Epithelial cell of esophagus (primary cell): ENCODE results near the gene PARP8.

ENCODE experiments used
- DNase-seq: peaks from one replicate; pipeline ENCODE4 v3.0.0; 2010; ENCODE audit warnings: low read depth
- H3K4me3 ChIP-seq: 2 replicates; pipeline ENCODE4 v1.5.1; 2011; ENCODE audit warnings: mild to moderate bottlenecking, low read length, control low read depth
- TF ChIP-seq, protein P1 (sequence below): IDR thresholded peaks from 2 replicates; pipeline ENCODE4 v1.5.1; 2011; ENCODE audit warnings: low read depth, mild to moderate bottlenecking, low read length, control low read depth, inconsistent platforms; ENCODE audit not compliant: insufficient read depth; ENCODE audit errors: missing control alignments

Gene PARP8

DNA sequence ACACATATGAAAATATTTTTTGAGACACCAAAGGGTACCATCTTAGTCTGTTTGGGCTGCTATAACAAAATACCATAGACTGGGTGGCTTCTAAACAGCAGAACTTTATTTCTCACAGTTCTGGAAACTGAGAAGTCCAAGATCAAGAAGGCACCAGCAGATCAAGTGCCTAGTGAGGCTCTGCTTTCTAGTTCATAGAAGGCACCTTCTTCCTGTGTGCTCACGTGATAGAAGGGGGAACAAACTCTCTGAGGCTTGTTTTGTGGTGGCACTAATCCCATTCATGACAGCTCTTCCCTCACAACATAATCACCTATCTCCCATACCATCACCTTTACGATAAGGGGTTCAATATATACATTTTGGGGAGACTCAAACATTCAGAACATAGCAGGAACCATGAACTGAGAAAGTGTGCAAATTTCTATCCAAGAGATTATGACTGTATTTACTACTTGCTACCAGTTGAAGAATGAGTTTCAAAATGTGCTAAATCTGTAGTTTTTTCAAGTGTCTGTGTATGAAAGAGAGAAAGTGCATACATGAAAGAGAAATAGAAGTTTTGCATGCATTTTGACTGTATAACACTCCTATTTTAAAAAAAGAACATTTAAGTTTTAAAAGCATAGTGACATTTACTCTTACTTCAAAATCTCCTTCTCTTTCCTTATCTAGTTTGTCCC lies 207.3 kb downstream of the PARP8 start:
- H3K4me3 ChIP-seq = no peak overlapping the region
- DNase-seq = no peak
- TF ChIP-seq, protein P1, sequence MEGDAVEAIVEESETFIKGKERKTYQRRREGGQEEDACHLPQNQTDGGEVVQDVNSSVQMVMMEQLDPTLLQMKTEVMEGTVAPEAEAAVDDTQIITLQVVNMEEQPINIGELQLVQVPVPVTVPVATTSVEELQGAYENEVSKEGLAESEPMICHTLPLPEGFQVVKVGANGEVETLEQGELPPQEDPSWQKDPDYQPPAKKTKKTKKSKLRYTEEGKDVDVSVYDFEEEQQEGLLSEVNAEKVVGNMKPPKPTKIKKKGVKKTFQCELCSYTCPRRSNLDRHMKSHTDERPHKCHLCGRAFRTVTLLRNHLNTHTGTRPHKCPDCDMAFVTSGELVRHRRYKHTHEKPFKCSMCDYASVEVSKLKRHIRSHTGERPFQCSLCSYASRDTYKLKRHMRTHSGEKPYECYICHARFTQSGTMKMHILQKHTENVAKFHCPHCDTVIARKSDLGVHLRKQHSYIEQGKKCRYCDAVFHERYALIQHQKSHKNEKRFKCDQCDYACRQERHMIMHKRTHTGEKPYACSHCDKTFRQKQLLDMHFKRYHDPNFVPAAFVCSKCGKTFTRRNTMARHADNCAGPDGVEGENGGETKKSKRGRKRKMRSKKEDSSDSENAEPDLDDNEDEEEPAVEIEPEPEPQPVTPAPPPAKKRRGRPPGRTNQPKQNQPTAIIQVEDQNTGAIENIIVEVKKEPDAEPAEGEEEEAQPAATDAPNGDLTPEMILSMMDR = no peak

DNA sequence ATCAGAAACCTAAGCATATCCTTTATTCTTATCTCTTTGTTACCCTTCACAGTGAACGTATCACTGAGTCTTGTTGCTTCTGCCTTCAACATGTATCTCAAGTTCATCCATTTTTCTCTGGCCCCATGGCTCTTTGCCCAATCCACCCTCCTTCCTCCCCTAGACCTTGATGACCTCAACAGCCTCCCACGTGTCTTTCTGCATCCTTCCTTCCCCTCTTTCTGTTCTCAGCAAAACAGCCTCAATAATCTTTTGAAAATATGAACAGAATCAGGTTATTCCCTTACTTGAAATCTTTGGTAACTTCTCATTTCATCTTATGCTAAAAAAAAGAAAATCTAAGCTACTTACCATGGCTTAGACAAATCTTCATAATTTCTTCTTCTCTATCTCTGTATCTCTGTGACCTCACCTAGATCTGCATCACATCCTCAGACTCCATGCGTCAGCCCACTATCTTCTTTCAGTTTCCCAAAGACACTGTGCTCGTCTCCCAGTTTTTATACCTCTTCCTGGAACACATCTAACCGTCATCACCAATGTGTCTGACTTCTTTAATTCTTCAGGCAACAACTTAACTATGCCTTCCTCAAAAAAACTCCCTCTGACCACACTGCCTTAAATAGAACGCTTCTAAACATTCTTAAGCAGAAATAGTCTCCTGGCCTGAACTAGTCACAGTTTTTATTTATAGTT lies 208.0 kb downstream of the PARP8 start:
- no peak overlapping the region for H3K4me3 ChIP-seq

DNA sequence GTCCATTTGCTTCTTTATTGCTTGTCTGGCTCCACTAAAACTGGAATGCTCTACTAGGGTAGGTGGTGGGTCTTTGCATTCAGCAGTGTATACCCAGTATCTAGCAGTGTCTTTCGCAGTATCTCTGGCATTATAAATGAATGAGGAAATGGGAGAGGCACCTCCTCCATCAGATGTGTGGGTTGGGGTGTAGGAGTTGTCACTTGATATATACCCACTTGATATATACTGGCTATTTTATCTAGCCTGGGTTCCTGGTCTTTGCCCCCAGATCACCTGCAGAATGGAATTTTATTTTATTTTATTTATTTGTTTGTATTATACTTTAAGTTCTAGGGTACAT lies 208.5 kb downstream of the PARP8 start:
- TF ChIP-seq, protein P1 = no peak
- H3K4me3 ChIP-seq = no peak overlapping the region
- no peak for DNase-seq

More for the DNA sequence above, 208.0 kb downstream of the PARP8 start:
- TF ChIP-seq, protein P1 = no peak
- no peak for DNase-seq

DNA sequence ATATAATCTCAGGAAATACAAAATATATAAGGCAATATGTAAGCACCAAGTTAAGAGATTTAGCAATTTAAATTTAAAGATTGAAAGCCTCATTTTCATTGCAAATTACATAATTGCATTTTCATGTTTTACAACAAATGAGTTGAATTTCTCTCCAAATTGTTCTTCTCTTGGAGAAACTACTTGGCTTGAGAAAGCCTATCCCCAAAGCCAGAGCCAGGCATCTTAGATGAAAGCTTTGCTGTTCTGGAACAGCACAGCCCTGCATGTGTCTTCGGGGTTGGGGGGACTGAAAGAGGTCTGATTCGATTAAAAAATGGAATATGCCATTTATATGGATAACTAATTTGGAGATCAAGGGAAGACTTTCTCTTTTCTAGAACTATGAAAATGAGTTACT lies 212.0 kb downstream of the PARP8 start:
- no peak overlapping the region for H3K4me3 ChIP-seq
- no peak for DNase-seq
- TF ChIP-seq, protein P1 = no peak

DNA sequence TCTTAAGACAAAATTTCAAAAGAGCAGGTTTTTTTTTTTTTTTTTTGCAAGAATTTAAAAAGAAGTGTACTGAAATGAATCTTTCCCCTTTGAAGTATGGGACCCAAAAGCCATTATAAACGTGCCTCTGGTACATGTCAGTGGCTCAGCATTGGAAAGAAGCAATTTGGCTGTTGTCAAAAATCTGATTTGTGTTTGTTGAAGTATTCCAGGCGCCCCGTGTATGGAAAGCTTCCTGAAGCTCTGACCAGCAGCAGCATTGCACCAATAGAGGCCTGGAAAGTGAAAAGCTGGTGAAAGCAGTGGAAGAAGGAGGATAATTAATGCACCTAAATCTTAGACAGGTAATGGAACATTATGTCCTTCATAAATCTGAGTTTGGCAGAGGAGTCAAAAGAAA lies 215.0 kb downstream of the PARP8 start:
- DNase-seq = no peak
- TF ChIP-seq, protein P1 = no peak
- H3K4me3 ChIP-seq = no peak overlapping the region

DNA sequence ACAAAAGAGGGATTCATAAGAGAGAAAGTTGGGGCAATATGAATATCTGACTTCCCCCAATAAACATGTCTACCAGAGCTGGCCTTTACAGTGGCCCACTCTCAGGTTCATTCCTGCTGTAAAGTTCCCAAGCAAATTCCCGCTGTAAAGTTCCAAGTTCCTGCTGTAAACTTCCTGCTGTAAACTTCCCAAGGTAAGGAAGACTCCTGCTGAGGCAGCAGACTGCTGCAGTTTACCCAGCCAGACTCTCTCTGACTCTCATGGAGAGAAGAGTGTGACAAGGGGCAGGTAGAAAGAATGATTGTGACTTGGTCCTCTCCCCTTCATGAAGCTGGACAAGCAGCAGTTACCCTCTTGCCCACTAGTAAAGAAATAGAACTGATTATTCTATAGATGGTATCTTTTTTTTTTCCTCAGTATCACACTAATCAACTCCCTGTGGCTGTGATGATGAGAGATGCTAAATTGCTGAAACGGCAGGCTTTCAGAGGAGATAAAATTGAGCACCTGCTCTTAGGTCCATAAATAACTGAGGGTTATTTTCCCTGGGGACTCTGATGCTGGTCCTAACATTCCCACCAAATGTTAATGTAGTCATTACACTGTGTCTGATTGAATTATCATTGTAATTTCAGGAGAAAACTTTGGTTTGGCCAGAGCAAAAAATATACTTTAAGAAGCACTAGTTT lies 220.4 kb downstream of the PARP8 start:
- H3K4me3 ChIP-seq = no peak overlapping the region
- TF ChIP-seq, protein P1 = no peak
- no peak for DNase-seq
